HG02642 (cell line): ENCODE data around the gene HDAC11.
"Not testable (repeated sequence)": the region's sequence is repeated elsewhere in the genome, so short reads cannot be mapped to it uniquely, and the experiment has no call there.

Source experiments
- ATAC-seq: cut with Tn5 transposase; IDR thresholded peaks from one replicate; pipeline ENCODE4 v1.9.1; 2021; ENCODE audit warnings: mild to moderate bottlenecking; ENCODE audit not compliant: unreplicated experiment, poor library complexity

Gene HDAC11

GRCh38 chr3:13491206-13491974, 11.3 kb downstream of the HDAC11 start:
- no peak for ATAC-seq

GRCh38 chr3:13492048-13492447, 11.9 kb downstream of the HDAC11 start:
- no peak for ATAC-seq

- no peak for ATAC-seq
Measured at GRCh38 chr3:13492976-13493866, 13.1 kb downstream of the HDAC11 start.

GRCh38 chr3:13493867-13494441, 13.8 kb downstream of the HDAC11 start:
- no peak for ATAC-seq

GRCh38 chr3:13494463-13495350, 14.6 kb downstream of the HDAC11 start:
- ATAC-seq, result no peak

GRCh38 chr3:13495351-13495813, 15.3 kb downstream of the HDAC11 start:
- ATAC-seq, result no peak

GRCh38 chr3:13495921-13496723, 16.0 kb downstream of the HDAC11 start:
- peak; percentile 60 for ATAC-seq

GRCh38 chr3:13496879-13497278, 16.8 kb downstream of the HDAC11 start:
- no peak for ATAC-seq

GRCh38 chr3:13497386-13497785, 17.3 kb downstream of the HDAC11 start:
- ATAC-seq, result no peak

GRCh38 chr3:13498354-13499060, 18.4 kb downstream of the HDAC11 start:
- no peak for ATAC-seq

- ATAC-seq, result not testable (repeated sequence)
Measured at GRCh38 chr3:13499246-13499645, 19.1 kb downstream of the HDAC11 start.

- no peak for ATAC-seq
Measured at GRCh38 chr3:13500133-13500885, 20.2 kb downstream of the HDAC11 start.

- ATAC-seq, result no peak
Measured at GRCh38 chr3:13501056-13501455, 20.9 kb downstream of the HDAC11 start.

GRCh38 chr3:13501521-13501920, 21.4 kb downstream of the HDAC11 start:
- ATAC-seq, result no peak

GRCh38 chr3:13501958-13502790, 22.1 kb downstream of the HDAC11 start:
- no peak for ATAC-seq

- no peak for ATAC-seq
Measured at GRCh38 chr3:13502791-13503060, 22.6 kb downstream of the HDAC11 start.

- no peak for ATAC-seq
Measured at GRCh38 chr3:13504161-13504831, 24.2 kb downstream of the HDAC11 start.
